Measurements from ENCODE around the gene TCP11L1. TPM values are rescaled to one million over a fixed set of nuclear protein-coding genes. Genes with fewer than 3 reads are reported as not detected.

Gene TCP11L1
- total RNA-seq, 4 donors from 2014 or later: 39.6 to 66.0 (median 58.3) TPM

DNA sequence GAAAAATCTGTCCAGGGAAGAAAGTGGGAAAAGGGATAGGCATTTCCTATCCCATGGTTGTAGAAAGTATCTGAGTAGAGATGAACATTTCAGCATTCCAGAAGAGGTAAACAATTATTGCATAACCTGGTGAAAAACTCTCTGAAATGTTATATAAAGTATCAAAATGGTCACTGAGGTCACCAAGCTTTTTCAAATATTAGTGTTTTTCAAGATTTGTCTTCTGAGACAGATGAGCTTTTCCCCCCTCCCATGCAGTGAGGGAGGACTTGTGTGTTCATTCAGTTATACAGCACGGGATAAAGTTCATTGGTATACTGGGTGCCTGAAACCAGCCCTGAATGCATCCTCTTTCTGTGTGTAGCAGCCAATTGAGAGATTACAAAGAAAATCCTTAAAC lies 25.6 kb upstream of the TCP11L1 start:
- intact Hi-C loops (cut with DNase I): no loop called here
- WGBS: 53% methylated on average over 1 of the region's 1 CpG
- Histone ChIP-seq H3K27ac (replicated peaks in 1 of 4) (no peak overlapping the region), H3K9me3 (no peaks in the 10 kb centered on the region), H3K4me3 (no peak overlapping the region), H3K36me3 (no peaks in the 10 kb centered on the region), H3K27me3 (no peaks in the 10 kb centered on the region), H3K4me1 (peaks cover 9 to 19% (median 15%) of the 10 kb centered on the region in 4 donors)
- TF ChIP-seq, protein P1, sequence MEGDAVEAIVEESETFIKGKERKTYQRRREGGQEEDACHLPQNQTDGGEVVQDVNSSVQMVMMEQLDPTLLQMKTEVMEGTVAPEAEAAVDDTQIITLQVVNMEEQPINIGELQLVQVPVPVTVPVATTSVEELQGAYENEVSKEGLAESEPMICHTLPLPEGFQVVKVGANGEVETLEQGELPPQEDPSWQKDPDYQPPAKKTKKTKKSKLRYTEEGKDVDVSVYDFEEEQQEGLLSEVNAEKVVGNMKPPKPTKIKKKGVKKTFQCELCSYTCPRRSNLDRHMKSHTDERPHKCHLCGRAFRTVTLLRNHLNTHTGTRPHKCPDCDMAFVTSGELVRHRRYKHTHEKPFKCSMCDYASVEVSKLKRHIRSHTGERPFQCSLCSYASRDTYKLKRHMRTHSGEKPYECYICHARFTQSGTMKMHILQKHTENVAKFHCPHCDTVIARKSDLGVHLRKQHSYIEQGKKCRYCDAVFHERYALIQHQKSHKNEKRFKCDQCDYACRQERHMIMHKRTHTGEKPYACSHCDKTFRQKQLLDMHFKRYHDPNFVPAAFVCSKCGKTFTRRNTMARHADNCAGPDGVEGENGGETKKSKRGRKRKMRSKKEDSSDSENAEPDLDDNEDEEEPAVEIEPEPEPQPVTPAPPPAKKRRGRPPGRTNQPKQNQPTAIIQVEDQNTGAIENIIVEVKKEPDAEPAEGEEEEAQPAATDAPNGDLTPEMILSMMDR (IDR thresholded peaks at IDR 0.05): no peak
- TF ChIP-seq POLR2A (IDR thresholded peaks at IDR 0.05; ENCODE audit: low read depth): no peak
- DNase-seq (ENCODE audit: extremely low spot score): no peak

DNA sequence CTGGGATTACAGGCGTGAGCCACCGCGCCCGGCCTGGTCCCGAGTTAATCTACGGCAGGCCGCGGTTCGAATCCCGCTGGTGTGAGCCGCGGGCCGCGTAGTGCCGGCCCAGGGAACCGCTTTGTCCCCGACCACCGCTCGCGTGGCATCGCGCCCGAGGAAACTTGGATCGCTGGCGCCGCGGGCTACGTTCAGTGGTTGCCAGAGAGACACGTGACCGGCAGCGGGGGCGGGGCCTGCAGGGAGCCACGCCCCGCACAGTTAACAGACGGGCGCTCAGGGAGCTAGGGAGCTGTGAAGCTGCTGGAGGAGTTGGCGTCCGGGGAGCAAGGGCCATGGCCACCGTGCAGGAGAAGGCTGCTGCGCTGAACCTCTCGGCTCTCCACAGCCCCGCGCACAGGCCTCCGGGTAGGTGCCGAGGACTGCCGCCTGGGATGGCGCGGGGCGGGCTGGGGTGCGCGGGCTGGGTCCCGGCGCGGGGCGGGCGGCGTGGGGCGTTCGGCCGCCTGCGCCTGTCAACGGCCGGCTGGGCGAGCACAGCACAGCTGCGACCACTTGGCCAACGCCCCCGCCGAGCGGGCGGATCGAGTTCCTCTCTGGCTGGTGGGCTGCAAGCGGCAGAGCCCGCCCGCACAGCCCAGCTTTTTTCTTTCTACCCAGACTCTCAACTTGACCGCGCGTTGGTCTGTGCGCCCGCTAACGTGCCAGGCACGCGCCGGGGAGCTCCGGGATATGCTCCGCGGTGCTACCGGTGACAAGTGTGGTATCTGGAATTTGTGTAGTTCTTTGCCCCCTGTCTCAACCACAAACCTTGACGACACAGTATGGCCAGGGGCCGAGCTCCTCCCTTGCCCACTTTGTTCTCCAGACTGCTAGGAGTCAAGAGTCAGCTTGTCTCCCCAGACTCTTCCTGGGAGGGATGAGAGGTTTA lies 23.5 kb upstream of the TCP11L1 start, which contains the start of gene DEPDC7:
Gene DEPDC7, plus strand, starts transcription at position 258 of the 931 bp plus-strand sequence. Its CDS starts 78 bp downstream, at position 336.
- no peaks in the 10 kb centered on the region for H3K27me3 ChIP-seq
- H3K27ac ChIP-seq (replicated peaks in 1 of 4): peak within 1 kb of the TSS; percentile 64 to 79 (median 76)
- H3K4me3 ChIP-seq: peak within 1 kb of the TSS; percentile 62 to 82 (median 77)
- TF ChIP-seq POLR2A (IDR thresholded peaks at IDR 0.05; ENCODE audit: low read depth): no peak
- TF ChIP-seq POLR2AphosphoS5 (IDR thresholded peaks at IDR 0.05): peak; percentile 56 to 69
- TF ChIP-seq EP300 (IDR thresholded peaks at IDR 0.05): no peak
- TF ChIP-seq, protein P1 (IDR thresholded peaks at IDR 0.05): no peak
- intact Hi-C loops (cut with DNase I): no loop called here
- peak; percentile 95 for DNase-seq (ENCODE audit: extremely low spot score)
- under 1% methylated on average over 33 of the region's 89 CpGs for WGBS
- no peaks in the 10 kb centered on the region for H3K9me3 ChIP-seq
- no peaks in the 10 kb centered on the region for H3K36me3 ChIP-seq
- peaks cover 9 to 19% (median 15%) of the 10 kb centered on the region in 4 donors for H3K4me1 ChIP-seq

DNA sequence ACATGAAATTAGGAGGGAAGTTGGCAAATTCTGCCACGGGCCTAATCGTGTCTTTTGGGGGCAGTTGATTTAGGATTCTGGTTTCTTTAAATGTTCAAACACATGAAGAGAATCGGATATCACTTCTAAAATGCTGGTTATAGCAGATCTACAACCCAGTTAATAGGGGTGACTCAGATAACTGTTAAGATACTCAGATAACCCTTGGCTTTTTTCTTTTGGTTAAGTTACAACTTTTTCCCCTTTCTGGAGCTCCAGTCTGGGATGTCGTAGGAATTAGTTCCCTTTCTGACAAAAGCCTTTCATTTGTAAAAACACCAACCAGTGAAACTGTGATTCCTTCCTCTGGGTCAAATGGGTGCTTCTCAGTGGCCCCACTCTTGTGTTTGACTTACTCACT lies 22.7 kb upstream of the TCP11L1 start:
- Histone ChIP-seq H3K4me1 (peaks cover 9 to 19% (median 15%) of the 10 kb centered on the region in 4 donors), H3K36me3 (no peaks in the 10 kb centered on the region), H3K4me3 (peak overlapping the region; percentile 62 to 82 (median 77)), H3K27me3 (no peaks in the 10 kb centered on the region), H3K27ac (replicated peaks in 1 of 4) (peak overlapping the region in 2 of 4 donors; percentile 64 to 79), H3K9me3 (no peaks in the 10 kb centered on the region)
- DNase-seq (ENCODE audit: extremely low spot score): no peak
- TF ChIP-seq EP300 (IDR thresholded peaks at IDR 0.05): no peak
- WGBS: 44% methylated on average over 4 of the region's 4 CpGs
- intact Hi-C loops (cut with DNase I): no loop called here

DNA sequence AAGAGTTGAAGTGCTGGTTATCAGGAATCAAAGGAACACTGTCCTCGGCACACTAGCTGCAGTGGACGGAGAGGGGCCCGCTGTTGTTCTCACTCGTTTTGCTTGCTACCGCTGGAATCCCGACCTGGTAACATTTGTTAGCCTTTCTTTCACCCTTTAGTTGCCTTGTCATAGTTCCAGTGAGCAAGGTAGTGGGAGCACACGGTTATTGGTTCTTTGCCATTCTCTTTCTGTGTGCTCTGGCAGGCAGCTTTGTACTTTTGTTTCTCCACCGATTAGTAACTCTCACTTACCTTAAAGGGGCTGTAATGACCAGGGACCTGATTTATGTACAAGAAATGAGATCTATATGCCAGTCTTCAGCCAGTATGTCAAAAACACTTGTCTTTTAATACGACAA lies 21.9 kb upstream of the TCP11L1 start:
- WGBS: 83% methylated on average over 9 of the region's 9 CpGs
- Histone ChIP-seq H3K27ac (replicated peaks in 1 of 4) (no peak overlapping the region), H3K36me3 (no peaks in the 10 kb centered on the region), H3K9me3 (no peaks in the 10 kb centered on the region), H3K4me1 (peaks cover 9 to 19% (median 15%) of the 10 kb centered on the region in 4 donors), H3K27me3 (no peaks in the 10 kb centered on the region), H3K4me3 (peak overlapping the region in 2 of 4 donors; percentile 10 to 19)
- intact Hi-C loops (cut with DNase I): no loop called here
- DNase-seq (ENCODE audit: extremely low spot score): no peak
- TF ChIP-seq EP300 (IDR thresholded peaks at IDR 0.05) (no peak), POLR2A (IDR thresholded peaks at IDR 0.05; ENCODE audit: low read depth) (no peak), POLR2AphosphoS5 (IDR thresholded peaks at IDR 0.05) (no peak)
- TF ChIP-seq, protein P1 (IDR thresholded peaks at IDR 0.05): no peak

DNA sequence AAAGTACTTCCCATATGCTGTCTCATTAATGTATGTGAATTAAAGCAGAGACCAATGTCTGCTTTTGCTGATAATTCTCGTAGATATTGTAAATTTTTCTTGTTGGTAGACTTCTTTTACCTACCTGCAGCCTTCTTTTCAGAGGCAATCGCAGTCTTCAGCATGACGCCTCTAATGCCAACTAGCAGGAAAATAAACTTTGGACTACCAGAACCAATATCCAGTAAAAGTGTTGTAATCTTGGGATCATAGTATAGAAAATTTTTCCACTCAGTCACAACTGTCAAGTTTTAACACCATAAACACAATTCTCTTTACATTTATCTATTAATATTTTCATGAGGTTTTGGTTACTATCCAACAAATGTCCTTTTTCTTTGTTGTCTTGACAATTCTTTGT lies 21.4 kb upstream of the TCP11L1 start:
- no peaks in the 10 kb centered on the region for H3K27me3 ChIP-seq
- no peaks in the 10 kb centered on the region for H3K36me3 ChIP-seq
- H3K9me3 ChIP-seq: no peaks in the 10 kb centered on the region
- peak overlapping the region in 1 of 4 donors; percentile 19 for H3K4me3 ChIP-seq
- H3K27ac ChIP-seq (replicated peaks in 1 of 4): no peak overlapping the region
- no peak for DNase-seq (ENCODE audit: extremely low spot score)
- peaks cover 9 to 19% (median 15%) of the 10 kb centered on the region in 4 donors for H3K4me1 ChIP-seq
- intact Hi-C loops (cut with DNase I): no loop called here
- TF ChIP-seq POLR2A (IDR thresholded peaks at IDR 0.05; ENCODE audit: low read depth): no peak
- TF ChIP-seq EP300 (IDR thresholded peaks at IDR 0.05): no peak
- no peak for TF ChIP-seq POLR2AphosphoS5 (IDR thresholded peaks at IDR 0.05)
- TF ChIP-seq, protein P1 (IDR thresholded peaks at IDR 0.05): no peak
- 91% methylated on average over 3 of the region's 3 CpGs for WGBS
